Measurements from ENCODE around the gene TRPV3.
"Not testable (repeated sequence)": the region's sequence is repeated elsewhere in the genome, so short reads cannot be mapped to it uniquely, and the experiment has no call there.

The TRPV3 gene

DNA sequence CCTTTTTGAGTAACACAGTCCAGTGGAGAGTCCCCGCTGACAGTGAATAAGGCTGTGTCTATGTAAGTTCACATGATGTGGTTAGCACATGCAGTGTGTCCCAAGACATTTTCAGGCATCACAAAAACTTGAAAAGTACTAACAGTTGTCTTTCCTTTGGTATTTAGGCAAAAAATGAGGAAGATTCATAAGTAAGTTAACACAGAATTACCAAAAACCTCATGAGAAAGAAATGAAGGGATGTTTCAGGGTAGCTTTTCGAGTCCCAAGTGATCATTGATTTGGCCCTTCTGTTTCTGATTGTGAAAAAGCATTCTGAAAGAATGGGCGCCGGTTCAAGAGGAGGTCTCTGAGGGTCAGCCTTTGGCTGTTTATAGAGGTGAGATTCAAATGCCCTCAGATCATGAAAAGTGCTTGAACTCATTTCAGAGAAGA lies 82.3 kb downstream of the TRPV3 start:
- Histone ChIP-seq H3K4me3 (ENCODE audit: low read length) (no peak overlapping the region), H3K4me1 (ENCODE audit: control insufficient read depth, insufficient read depth, low read length) (peaks cover 13% of the 10 kb centered on the region), H3K27me3 (ENCODE audit: control insufficient read depth, insufficient read depth, low read length) (no peaks in the 10 kb centered on the region), H3K9ac (ENCODE audit: low read length) (no peak overlapping the region), H3K36me3 (ENCODE audit: control insufficient read depth, insufficient read depth, low read length) (no peaks in the 10 kb centered on the region), H3K9me3 (ENCODE audit: control insufficient read depth, low read length) (no peaks in the 10 kb centered on the region)

DNA sequence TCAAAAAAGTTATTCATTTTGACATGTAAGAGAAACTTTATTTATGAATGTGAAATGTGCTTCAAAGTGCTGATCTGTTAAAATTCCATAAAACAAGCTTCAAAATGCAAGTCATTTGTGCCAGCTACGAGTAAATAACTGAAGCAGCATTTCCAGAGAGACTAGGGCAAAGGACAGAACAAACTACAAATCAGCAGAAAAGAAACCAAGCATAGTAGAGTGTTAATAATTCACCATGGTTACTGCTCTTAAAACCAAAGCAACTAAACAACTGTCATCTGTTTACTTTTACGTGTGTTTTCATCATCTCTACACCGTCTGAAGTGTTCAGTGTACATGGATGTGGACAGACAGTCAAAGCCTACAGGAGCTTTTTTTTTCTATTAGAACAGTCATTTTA lies 83.4 kb downstream of the TRPV3 start:
- no peak overlapping the region for H3K9ac ChIP-seq (ENCODE audit: low read length)

DNA sequence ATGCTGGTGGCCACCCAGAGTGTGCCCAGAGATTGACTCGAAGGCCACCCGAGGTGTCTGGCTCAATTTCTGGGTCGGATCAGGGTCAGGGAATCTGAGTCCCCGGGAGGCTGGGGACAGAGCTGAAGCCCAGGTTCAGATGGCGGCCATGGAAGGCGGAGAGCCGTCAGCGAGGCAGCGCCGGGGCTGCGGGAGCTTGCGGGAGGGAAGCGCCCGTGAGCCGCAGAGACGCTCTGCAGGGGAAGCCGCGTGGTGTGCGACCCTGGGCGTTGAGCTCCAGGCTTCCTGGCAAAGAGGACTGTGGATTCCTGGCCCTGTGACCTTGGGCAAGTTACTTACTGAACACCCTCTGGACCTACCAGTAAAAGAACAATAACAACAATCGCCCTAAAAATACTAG lies 85.5 kb downstream of the TRPV3 start:
- H3K9me3 ChIP-seq (ENCODE audit: control insufficient read depth, low read length), result no peaks in the 10 kb centered on the region
- no peaks in the 10 kb centered on the region for H3K36me3 ChIP-seq (ENCODE audit: control insufficient read depth, insufficient read depth, low read length)
- no peak overlapping the region for H3K9ac ChIP-seq (ENCODE audit: low read length)
- H3K4me1 ChIP-seq (ENCODE audit: control insufficient read depth, insufficient read depth, low read length), result peaks cover 13% of the 10 kb centered on the region
- H3K4me3 ChIP-seq (ENCODE audit: low read length), result no peak overlapping the region
- no peaks in the 10 kb centered on the region for H3K27me3 ChIP-seq (ENCODE audit: control insufficient read depth, insufficient read depth, low read length)

More for the DNA sequence above, 83.4 kb downstream of the TRPV3 start:
- no peaks in the 10 kb centered on the region for H3K36me3 ChIP-seq (ENCODE audit: control insufficient read depth, insufficient read depth, low read length)
- no peaks in the 10 kb centered on the region for H3K27me3 ChIP-seq (ENCODE audit: control insufficient read depth, insufficient read depth, low read length)
- no peak overlapping the region for H3K4me3 ChIP-seq (ENCODE audit: low read length)
- H3K4me1 ChIP-seq (ENCODE audit: control insufficient read depth, insufficient read depth, low read length), result peaks cover 13% of the 10 kb centered on the region
- no peaks in the 10 kb centered on the region for H3K9me3 ChIP-seq (ENCODE audit: control insufficient read depth, low read length)

DNA sequence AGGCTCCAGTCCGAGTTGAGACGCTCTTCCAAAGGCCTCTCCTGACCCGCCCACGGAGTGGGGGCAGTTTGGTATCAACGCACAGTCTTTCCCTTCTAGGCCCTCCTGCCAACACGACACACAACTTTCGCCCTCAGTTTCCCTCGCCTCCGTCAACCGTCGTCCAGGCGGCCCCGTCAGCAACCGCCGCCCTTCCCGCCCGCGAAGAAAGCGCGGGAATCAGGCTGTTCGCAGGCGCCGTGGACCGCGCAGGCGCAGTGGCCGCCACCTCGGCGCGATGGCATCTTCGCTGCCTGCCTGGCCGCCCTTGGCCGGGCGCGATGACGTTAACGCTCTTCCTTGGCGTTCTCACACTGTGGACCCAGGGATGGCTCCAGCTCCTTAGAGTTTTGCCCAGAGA lies 86.0 kb downstream of the TRPV3 start, which contains the start of gene SPATA22:
Gene SPATA22 (minus strand): TSS at position 221 of the 400 bp plus-strand sequence. CDS start 2,494 bp downstream, outside the sequence.
- Histone ChIP-seq H3K36me3 (ENCODE audit: control insufficient read depth, insufficient read depth, low read length) (no peaks in the 10 kb centered on the region), H3K9ac (ENCODE audit: low read length) (no peak within 1 kb of the TSS), H3K4me1 (ENCODE audit: control insufficient read depth, insufficient read depth, low read length) (peaks cover 13% of the 10 kb centered on the region), H3K27me3 (ENCODE audit: control insufficient read depth, insufficient read depth, low read length) (no peaks in the 10 kb centered on the region), H3K9me3 (ENCODE audit: control insufficient read depth, low read length) (no peaks in the 10 kb centered on the region), H3K4me3 (ENCODE audit: low read length) (no peak within 1 kb of the TSS)

DNA sequence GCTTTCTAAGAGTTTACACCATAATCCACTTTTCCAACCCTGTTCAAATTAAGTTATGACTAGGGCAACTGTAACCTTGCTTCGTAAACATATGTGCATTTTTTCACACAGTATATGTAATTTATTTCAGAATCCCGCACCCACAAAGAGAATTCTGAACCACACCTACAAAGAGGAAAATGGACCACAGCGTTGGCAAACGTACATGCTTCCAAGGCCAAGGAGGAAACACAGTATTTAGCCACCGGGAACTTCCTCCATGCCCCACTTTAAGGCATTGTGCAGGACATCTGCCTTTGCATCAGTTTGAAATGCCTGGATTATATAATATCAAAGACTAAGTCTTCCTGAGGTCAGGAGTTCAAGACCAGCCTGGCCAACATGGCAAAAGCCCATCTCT lies 88.1 kb downstream of the TRPV3 start:
- H3K36me3 ChIP-seq (ENCODE audit: control insufficient read depth, insufficient read depth, low read length), result no peaks in the 10 kb centered on the region
- H3K27me3 ChIP-seq (ENCODE audit: control insufficient read depth, insufficient read depth, low read length), result no peaks in the 10 kb centered on the region
- H3K9me3 ChIP-seq (ENCODE audit: control insufficient read depth, low read length), result no peaks in the 10 kb centered on the region
- no peak overlapping the region for H3K4me3 ChIP-seq (ENCODE audit: low read length)
- peaks cover 8% of the 10 kb centered on the region for H3K4me1 ChIP-seq (ENCODE audit: control insufficient read depth, insufficient read depth, low read length)
- no peak overlapping the region for H3K9ac ChIP-seq (ENCODE audit: low read length)

DNA sequence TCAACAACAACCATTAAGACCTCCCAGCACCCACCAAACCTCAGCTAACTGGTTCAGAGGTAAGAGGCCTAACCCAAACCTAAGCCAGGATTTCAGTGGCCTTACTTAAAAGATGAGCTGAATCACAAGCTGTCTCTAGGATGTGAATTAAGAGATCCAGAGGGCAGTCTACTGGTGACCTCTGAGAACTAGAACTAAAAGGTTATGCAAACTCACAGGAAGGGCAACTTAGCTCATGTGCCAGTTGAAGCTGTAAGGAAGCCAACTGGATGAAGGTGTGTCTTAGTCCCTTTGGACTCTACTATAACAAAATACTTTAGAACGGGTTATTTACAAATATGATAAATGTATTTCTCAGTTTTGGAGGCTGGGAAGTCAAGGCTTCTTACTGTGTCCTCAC lies 91.3 kb downstream of the TRPV3 start:
- not testable (repeated sequence) for H3K4me1 ChIP-seq (ENCODE audit: control insufficient read depth, insufficient read depth, low read length); H3K36me3 ChIP-seq (ENCODE audit: control insufficient read depth, insufficient read depth, low read length); H3K9me3 ChIP-seq (ENCODE audit: control insufficient read depth, low read length); H3K27me3 ChIP-seq (ENCODE audit: control insufficient read depth, insufficient read depth, low read length); H3K4me3 ChIP-seq (ENCODE audit: low read length); H3K9ac ChIP-seq (ENCODE audit: low read length)

Measured in mucosa of stomach (tissue), 1 donor.